Erythroblast (primary cell): Measurements from ENCODE around the gene GPR119.
"Not testable (repeated sequence)": the region's sequence is repeated elsewhere in the genome, so short reads cannot be mapped to it uniquely, and the experiment has no call there.

Experiments used
- GATA1 ChIP-seq: IDR thresholded peaks from 2 replicates; pipeline ENCODE4 v1.6.1; 2011; ENCODE audit warnings: low read depth, mild to moderate bottlenecking, control low read depth, low read length, moderate library complexity
- POLR2A ChIP-seq: IDR thresholded peaks from 2 replicates; pipeline ENCODE4 v1.6.1; 2011; ENCODE audit warnings: mild to moderate bottlenecking, low read length

DNA sequence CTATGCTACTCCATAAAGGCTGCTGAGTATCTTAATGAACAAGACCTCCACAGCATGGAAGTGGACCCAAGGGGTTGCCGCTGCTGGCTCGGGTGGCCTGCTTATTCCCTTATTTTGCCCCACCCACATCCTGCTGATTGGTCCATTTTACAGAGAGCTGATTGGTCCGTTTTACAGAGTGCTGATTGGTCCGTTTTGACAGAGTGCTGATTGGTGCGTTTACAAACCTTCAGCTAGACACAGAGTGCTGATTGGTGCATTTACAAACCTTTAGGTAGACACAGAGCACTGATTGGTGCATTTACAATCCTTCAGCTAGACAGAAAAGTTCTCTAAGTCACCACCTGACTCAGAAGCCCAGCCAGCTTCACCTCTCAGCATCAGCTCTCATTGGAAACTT, 43.8 kb upstream of the GPR119 start:
- TF ChIP-seq POLR2A, GATA1: not testable (repeated sequence)
